Psoas muscle (tissue), 8 donors: ENCODE data around the gene UBB. TPM values are rescaled to one million over a fixed set of nuclear protein-coding genes. Genes with fewer than 3 reads are reported as not detected.

Source experiments
- ATAC-seq, 4 donors: fragments of 200-7000 bp; cut with Tn5 transposase; one replicate each; pipeline ENCODE4 v1.9.1; 2020; ENCODE audit warnings: moderate library complexity in 3 of 4, mild to moderate bottlenecking in 2 of 4
- DNase-seq, 2 donors: peaks; one replicate each; pipeline ENCODE4 v3.0.0-alpha.2; 2020
- H3K27ac ChIP-seq: fragments of 200-600 bp; one replicate; pipeline ENCODE4 v1.8.0; 2022
- H3K27me3 ChIP-seq, 3 donors: fragments of 200-600 bp in 1 of 3; one replicate each; pipeline versions ENCODE4 v1.6.1 to v1.8.0; 2013 to 2022; ENCODE audit warnings: low read length in 2 of 3, mild to moderate bottlenecking in 2 of 3, moderate library complexity in 1 of 3; ENCODE audit not compliant: insufficient read depth in 3 of 3
- H3K36me3 ChIP-seq, 2 donors: fragments of 200-600 bp in 1 of 2; one replicate each; pipeline versions ENCODE4 v1.6.1 to v1.8.0; 2013 to 2022; ENCODE audit warnings: low read depth in 1 of 2, mild to moderate bottlenecking in 1 of 2, moderate library complexity in 1 of 2; ENCODE audit not compliant: insufficient read depth in 1 of 2
- H3K4me1 ChIP-seq: fragments of 200-600 bp; one replicate; pipeline ENCODE4 v1.8.0; 2022
- H3K4me3 ChIP-seq: fragments of 200-600 bp; one replicate; pipeline ENCODE4 v1.8.0; 2022; ENCODE audit warnings: mild to moderate bottlenecking
- H3K9me3 ChIP-seq: fragments of 200-600 bp; one replicate; pipeline ENCODE4 v1.8.0; 2022
- WGBS, 3 donors: extraction: QIAGEN DNeasy Blood & Tissue Kit; methylation state at CpG; one replicate each; pipeline versions ENCODE4 v1.1.6 to v1.1.7; 2013; 5-methylcytosine and 5-hydroxymethylcytosine counted together
- intact Hi-C, 2 donors: fragments of 100-400 bp; cut with DNase I; formaldehyde crosslinking; loops; one replicate each; pipeline versions ENCODE4 v1.11.0 to v1.14.2; 2022
- polyA plus RNA-seq, 3 donors: library from polyadenylated mRNA; stranded (reverse); fragments of 200-250 nt; gene quantifications; one replicate each; pipeline ENCODE4 v1.2.3, GENCODE V29; 2013
- total RNA-seq, 4 donors: library from RNA; stranded (reverse); fragmentation: NEBNext Ultra II Directional in 2 of 4; extraction: Animal tissue kit (Norgen Biotek cat#: 25700) in 2 of 4; gene quantifications; one replicate each; pipeline versions ENCODE4 v1.2.1 to v1.2.4, GENCODE V29; 2021 to 2023
- TF ChIP-seq, protein P1 (sequence below): fragments of 200-600 bp; IDR thresholded peaks from one replicate; pipeline ENCODE4 v1.8.0; 2022; ENCODE audit warnings: antibody characterized with exemption
- donor health status: healthy with polysubstance abuse.
- donor health status: DM: no; HTN: no; CAD: no; lungs with moderate emphysema.
- donor health status: Bipolar disorder and iron deficiency.
- donor health status: healthy.
- donor health status: DM: yes; HTN: yes; CAD: no.
- donor health status: DM: no; HTN: no; CAD: no.
- donor health status: DM: no; HTN: no; CAD: no.
- donor health status: DM: yes; HTN: yes; CAD: no.

The UBB gene
- total and polyA plus RNA-seq, 7 donors = 700 to 3,203 (median 1,893) TPM

- Histone ChIP-seq H3K27ac (peak overlapping the region; percentile 51), H3K36me3 (no peaks in the 10 kb centered on the region)
- intact Hi-C loops = loop anchor here (2.0 to 5.0 kb wide), 2 partner anchors 73 to 157 kb away; no protein-coding TSS in a partner anchor
These were observed 16.9 kb upstream of the UBB start for GRCh38 chr17:16363749-16364536.

GRCh38 chr17:16364625-16365024 is 16.3 kb upstream of the UBB start:
- no peak for ATAC-seq

More at GRCh38 chr17:16363749-16364536, 16.9 kb upstream of the UBB start:
- Histone ChIP-seq H3K9me3 (no peaks in the 10 kb centered on the region), H3K27me3 (no peaks in the 10 kb centered on the region), H3K4me3 (no peak overlapping the region), H3K4me1 (peaks cover 4% of the 10 kb centered on the region)
- peak; percentile 83 to 93 (median 88) for ATAC-seq
- DNase-seq = peak; percentile 73 to 77
- TF ChIP-seq, protein P1, sequence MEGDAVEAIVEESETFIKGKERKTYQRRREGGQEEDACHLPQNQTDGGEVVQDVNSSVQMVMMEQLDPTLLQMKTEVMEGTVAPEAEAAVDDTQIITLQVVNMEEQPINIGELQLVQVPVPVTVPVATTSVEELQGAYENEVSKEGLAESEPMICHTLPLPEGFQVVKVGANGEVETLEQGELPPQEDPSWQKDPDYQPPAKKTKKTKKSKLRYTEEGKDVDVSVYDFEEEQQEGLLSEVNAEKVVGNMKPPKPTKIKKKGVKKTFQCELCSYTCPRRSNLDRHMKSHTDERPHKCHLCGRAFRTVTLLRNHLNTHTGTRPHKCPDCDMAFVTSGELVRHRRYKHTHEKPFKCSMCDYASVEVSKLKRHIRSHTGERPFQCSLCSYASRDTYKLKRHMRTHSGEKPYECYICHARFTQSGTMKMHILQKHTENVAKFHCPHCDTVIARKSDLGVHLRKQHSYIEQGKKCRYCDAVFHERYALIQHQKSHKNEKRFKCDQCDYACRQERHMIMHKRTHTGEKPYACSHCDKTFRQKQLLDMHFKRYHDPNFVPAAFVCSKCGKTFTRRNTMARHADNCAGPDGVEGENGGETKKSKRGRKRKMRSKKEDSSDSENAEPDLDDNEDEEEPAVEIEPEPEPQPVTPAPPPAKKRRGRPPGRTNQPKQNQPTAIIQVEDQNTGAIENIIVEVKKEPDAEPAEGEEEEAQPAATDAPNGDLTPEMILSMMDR = peak; percentile 91
- 12 to 15% (median 13%) methylated on average over 6 of the region's 6 CpGs for WGBS, 3 donors

GRCh38 chr17:16371742-16372141 is 9.1 kb upstream of the UBB start:
- WGBS, 3 donors = 14 to 19% (median 18%) methylated on average over 5 of the region's 5 CpGs
- H3K9me3 ChIP-seq = no peaks in the 10 kb centered on the region
- intact Hi-C loops = no loop called here
- H3K27me3 ChIP-seq = no peaks in the 10 kb centered on the region
- no peak for DNase-seq
- H3K27ac ChIP-seq = peak overlapping the region; percentile 88
- peak; percentile 85 to 90 (median 88) for ATAC-seq
- H3K36me3 ChIP-seq = no peaks in the 10 kb centered on the region
- H3K4me3 ChIP-seq = no peak overlapping the region
- TF ChIP-seq, protein P1 = no peak
- peaks cover 24% of the 10 kb centered on the region for H3K4me1 ChIP-seq

More at GRCh38 chr17:16364625-16365024, 16.3 kb upstream of the UBB start:
- TF ChIP-seq, protein P1 = no peak
- peak overlapping the region; percentile 51 for H3K27ac ChIP-seq
- H3K4me1 ChIP-seq = peaks cover 4% of the 10 kb centered on the region
- H3K9me3 ChIP-seq = no peaks in the 10 kb centered on the region
- intact Hi-C loops = loop anchor here (2.0 to 5.0 kb wide), 3 partner anchors 73 to 156 kb away; no protein-coding TSS in a partner anchor
- no peak overlapping the region for H3K4me3 ChIP-seq
- H3K27me3 ChIP-seq = no peaks in the 10 kb centered on the region
- DNase-seq = no peak
- H3K36me3 ChIP-seq = no peaks in the 10 kb centered on the region

GRCh38 chr17:16374146-16374938 is 6.5 kb upstream of the UBB start:
- WGBS, 3 donors = 77 to 82% (median 81%) methylated on average over 16 of the region's 16 CpGs
- Histone ChIP-seq H3K4me1 (peaks cover 24% of the 10 kb centered on the region), H3K27me3 (no peaks in the 10 kb centered on the region), H3K4me3 (no peak overlapping the region), H3K9me3 (no peaks in the 10 kb centered on the region), H3K27ac (peak overlapping the region; percentile 88), H3K36me3 (no peaks in the 10 kb centered on the region)
- DNase-seq (peak in 1 of 2 donors; percentile 32), ATAC-seq (peak; percentile 67 to 77 (median 73))
- intact Hi-C loops = no loop called here
- TF ChIP-seq, protein P1 = no peak
